DMS53 treated with DMSO at 0.1 percent for 48 hours (cell line): ENCODE data around the gene THOC6.
"Not testable (repeated sequence)": the region's sequence is repeated elsewhere in the genome, so short reads cannot be mapped to it uniquely, and the experiment has no call there.

Experiments
- DNase-seq: peaks from one replicate; lab custom pipeline; 2025; ENCODE audit not compliant: unreplicated experiment; lab: John Stamatoyannopoulos, UW

THOC6 gene

GRCh38 chr16:3069146-3069545, 45.3 kb downstream of the THOC6 start:
- DNase-seq, result not testable (repeated sequence)

DNA sequence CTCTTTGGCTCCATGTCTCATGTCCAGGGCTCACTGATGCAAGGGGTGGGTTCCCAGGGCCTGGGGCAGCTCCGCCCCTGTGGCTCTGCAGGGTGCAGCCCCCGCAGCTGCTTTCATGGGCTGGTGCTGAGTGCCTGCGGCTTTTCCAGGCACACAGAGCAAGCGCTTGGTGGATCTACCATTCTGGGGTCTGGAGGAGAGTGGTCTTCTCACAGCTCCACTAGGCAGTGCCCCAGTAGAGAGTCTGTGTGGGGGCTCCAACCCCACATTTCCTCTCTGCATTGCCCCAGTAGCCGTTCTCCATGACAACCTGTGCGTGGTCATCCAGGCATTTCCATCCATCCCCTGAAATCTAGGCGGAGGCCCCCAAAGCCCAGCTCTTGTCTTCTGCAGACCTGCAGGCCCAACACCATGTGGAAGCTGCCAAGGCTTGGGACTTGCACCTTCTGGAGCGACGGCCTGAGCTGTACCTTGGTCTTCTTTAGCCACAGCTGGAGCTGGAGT, 46.8 kb downstream of the THOC6 start:
- DNase-seq, result no peak

DNA sequence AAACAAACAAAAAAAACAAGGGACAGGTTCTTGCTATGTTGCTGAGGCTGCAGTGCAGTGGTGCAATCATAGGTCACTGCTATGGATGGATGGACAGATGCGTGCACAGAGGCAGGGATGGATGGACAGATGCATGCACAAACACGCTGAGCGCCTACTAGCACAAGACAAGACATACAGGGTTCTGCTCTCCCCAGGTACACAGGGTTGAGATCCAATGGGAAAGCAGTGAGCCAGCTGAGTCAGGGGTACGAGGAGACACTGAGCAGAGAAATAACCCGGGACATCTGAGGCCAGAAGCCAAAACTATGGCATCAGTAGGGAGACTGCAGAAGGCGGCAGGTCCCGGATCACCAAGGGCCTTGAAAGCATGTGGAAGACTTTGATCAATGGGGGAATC, 47.8 kb downstream of the THOC6 start:
- DNase-seq, result no peak

DNA sequence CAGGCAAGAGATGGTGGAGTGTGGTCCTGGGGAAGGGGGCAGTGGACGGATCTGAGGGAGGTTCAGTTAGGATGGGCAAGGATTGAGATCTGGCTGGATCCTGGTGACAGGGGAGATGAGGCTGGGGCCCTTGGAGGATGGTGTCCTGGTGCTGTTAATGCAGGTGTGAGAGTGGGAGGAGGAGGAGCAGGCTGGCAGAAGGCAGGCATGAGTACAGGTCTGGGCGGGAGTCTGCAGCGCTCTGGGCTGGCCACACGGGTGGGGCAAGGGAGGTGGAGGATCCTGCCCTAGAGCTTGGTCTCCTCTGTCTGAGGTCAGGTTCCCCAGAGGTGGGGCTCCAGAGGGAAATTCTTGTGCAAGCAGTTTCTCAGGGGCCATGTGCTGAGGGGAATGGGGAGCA, 48.3 kb downstream of the THOC6 start:
- not testable (repeated sequence) for DNase-seq

GRCh38 chr16:3072576-3073263, 48.9 kb downstream of the THOC6 start:
- not testable (repeated sequence) for DNase-seq

GRCh38 chr16:3073448-3073847, 49.6 kb downstream of the THOC6 start:
- DNase-seq, result no peak

GRCh38 chr16:3074860-3075522, 51.2 kb downstream of the THOC6 start:
- no peak for DNase-seq

DNA sequence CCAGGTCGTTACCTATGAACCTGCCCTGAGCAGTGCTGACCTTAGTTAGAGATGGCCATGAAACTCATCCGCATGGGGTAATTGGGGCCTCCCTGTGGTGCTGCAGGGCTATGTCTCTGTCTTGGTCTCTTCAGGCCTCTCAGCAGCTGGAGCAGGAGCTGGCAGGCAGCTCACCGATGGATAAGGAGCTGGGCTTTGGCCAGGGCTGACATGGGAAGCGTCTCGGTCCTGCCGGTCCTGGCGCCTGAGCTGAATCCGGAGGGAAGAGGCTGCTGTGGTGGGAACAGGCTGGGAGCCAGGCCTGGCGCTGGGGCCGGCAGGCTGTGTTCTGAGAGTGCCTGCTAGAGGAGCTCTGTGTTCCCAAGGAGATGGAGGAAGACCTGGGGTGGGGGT, 51.7 kb downstream of the THOC6 start:
- DNase-seq, result no peak

- DNase-seq, result not testable (repeated sequence)
Observed at GRCh38 chr16:3075946-3076345, 52.1 kb downstream of the THOC6 start.

- DNase-seq, result no peak
Observed at GRCh38 chr16:3076577-3076976, 52.7 kb downstream of the THOC6 start.
